GM12872 (cell line): ENCODE measurements around the gene PCDHB15.
"Not testable (repeated sequence)": the region's sequence is repeated elsewhere in the genome, so short reads cannot be mapped to it uniquely, and the experiment has no call there.

ENCODE experiments used
- CTCF ChIP-seq: IDR thresholded peaks from 3 replicates; pipeline ENCODE4 v1.5.1; 2011; ENCODE audit warnings: low read depth, mild to moderate bottlenecking, low read length, moderate library complexity; ENCODE audit not compliant: insufficient read depth

The PCDHB15 gene

GRCh38 chr5:141245250-141245717 is at the start of gene PCDHB15:
Gene PCDHB15, plus strand, starts transcription at chr5:141245395. Its CDS starts 184 bp downstream, at chr5:141245579.
- TF ChIP-seq CTCF = 0 out of 3 replicates have a peak, but pooled peaks have one; percentile 17

- no peak for TF ChIP-seq CTCF
These were observed 48.8 kb upstream of the PCDHB15 start for GRCh38 chr5:141196363-141196762.

- no peak for TF ChIP-seq CTCF
These were observed 45.6 kb upstream of the PCDHB15 start, which contains the start of gene PCDHB11 for GRCh38 chr5:141199359-141200235. Gene PCDHB11, plus strand, starts transcription at chr5:141199627. Its CDS starts 148 bp downstream, at chr5:141199775.

DNA sequence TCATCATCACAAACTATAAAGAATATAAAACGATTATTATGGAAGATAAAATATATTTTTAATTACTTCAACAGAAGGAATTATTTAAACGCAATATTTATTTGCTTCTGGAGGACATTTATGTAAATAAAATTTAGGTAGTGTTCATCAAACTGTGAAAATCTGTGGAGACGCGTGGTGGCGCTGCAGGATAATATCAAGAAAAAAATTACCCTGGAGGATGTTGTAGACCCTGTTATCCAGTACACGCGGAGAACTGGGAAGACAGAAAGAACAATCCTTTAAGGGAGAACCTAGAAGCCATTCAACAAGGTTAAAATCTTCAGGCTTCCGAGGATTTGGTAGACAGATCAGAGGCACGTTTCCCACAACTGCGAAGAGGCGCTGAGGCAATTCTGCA is 36.7 kb upstream of the PCDHB15 start, which contains the start of gene PCDHB12:
TSS of gene PCDHB12 (plus strand) at position 242 of the 400 bp plus-strand sequence. CDS start 189 bp downstream, outside the sequence.
- no peak for TF ChIP-seq CTCF

DNA sequence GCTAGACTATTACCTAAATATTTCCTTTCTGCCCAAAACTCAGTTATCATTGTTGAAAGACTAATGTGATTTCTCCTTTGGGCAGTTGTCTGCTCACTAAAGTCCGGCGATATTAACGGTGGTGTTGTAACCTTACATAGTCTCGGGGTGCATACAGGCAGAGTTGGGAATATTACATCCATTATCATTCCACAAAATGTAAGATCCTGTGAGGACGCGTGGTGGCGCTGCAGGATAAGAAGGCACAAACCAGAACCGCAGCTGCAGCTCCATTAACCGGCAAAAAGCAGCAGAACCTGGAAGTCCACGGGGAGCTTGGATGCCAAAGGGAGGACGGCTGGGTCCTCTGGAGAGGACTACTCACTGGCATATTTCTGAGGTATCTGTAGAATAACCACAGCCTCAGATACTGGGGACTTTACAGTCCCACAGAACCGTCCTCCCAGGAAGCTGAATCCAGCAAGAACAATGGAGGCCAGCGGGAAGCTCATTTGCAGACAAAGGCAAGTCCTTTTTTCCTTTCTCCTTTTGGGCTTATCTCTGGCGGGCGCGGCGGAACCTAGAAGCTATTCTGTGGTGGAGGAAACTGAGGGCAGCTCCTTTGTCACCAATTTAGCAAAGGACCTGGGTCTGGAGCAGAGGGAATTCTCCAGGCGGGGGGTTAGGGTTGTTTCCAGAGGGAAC is 31.4 kb upstream of the PCDHB15 start, which contains the start of gene PCDHB13:
TSS of gene PCDHB13 (plus strand) at position 264 of the 684 bp plus-strand sequence. CDS start at position 469, 205 bp downstream.
- not testable (repeated sequence) for TF ChIP-seq CTCF

DNA sequence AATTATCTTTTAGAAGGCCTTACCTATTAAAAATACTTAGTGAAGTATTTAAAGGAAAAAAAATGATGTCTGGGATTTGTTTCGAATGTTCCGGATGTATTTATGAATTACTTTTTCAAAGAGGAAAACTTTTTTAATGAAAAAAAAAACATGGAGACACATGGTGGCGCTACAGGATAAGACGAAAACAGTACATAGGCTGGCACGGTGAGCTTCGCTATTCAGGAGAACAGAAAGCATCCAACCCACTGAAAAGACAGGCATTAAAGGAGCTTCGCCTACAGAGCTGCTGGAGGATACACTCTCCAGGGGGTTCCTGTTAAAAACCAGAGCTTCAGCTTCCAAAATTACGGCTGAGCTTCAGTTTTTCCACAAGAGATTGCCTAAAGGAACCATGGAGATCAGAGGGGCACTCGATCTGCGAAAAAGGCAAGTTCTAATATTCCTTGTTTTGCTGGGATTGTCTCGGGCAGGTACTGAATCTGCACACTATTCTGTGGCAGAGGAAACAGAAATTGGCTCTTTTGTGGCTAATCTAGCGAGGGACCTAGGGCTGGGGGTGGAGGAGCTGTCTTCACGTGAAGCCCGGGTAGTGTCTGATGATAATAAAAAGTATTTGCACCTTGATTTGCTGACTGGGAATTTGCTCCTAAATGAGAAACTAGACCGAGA is 21.9 kb upstream of the PCDHB15 start, which contains the start of gene PCDHB14:
TSS of gene PCDHB14 (plus strand) at position 232 of the 672 bp plus-strand sequence. CDS start at position 395, 163 bp downstream.
- no peak for TF ChIP-seq CTCF

DNA sequence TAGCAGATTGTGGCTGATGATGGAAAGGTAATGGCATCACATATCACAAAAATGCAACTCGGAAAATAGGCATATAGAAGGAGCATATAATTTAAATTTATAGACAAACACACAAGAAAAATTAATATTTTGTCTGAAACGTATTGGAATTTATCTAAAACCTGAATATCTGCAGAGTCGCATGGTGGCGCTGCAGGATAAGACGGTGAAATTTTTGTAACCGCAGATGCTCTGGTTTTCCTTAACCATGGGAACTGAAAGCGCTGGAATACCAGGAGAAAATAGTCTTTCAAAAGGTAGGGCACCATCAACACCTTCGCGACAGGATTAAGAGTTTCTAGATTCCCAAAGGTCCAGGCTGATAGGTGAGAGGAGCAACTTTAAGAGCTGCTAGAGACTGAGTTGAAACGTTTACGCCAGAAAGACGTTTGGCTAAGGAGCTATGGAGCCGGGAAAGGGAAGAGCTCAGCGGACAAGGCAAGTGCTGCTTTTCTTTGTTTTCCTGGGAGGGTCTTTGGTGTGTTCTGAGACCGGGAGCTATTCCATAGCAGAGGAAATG is 11.0 kb upstream of the PCDHB15 start:
- no peak for TF ChIP-seq CTCF
